Smooth muscle cell (in vitro differentiated cells): Measurements from ENCODE around the gene DONSON. TPM values are rescaled to one million over a fixed set of nuclear protein-coding genes. Genes with fewer than 3 reads are reported as not detected.
"Not testable (repeated sequence)": the region's sequence is repeated elsewhere in the genome, so short reads cannot be mapped to it uniquely, and the experiment has no call there.

Experiments
- DNase-seq: peaks from one replicate; lab custom pipeline; 2025; ENCODE audit not compliant: unreplicated experiment; lab: John Stamatoyannopoulos, UW
- H2AFZ ChIP-seq: fragments of 200-600 bp; sonication (generic); 2 replicates; pipeline ENCODE4 v1.6.0; 2016; ENCODE audit warnings: antibody characterized with exemption, low read depth, mild to moderate bottlenecking
- H3F3A ChIP-seq: fragments of 200-600 bp; sonication (generic); 2 replicates; pipeline ENCODE4 v1.6.0; 2017; ENCODE audit warnings: antibody characterized with exemption, low read depth
- H3K27ac ChIP-seq: fragments of 200-600 bp; sonication (generic); 2 replicates; pipeline ENCODE4 v1.5.1; 2016; ENCODE audit warnings: low read depth, mild to moderate bottlenecking
- H3K27me3 ChIP-seq: fragments of 200-600 bp; sonication (generic); 2 replicates; pipeline ENCODE4 v1.6.1; 2016; ENCODE audit warnings: low read depth, mild to moderate bottlenecking
- H3K36me3 ChIP-seq: fragments of 200-600 bp; sonication (generic); 2 replicates; pipeline ENCODE4 v1.5.1; 2016; ENCODE audit warnings: low read depth
- H3K4me1 ChIP-seq: fragments of 200-600 bp; sonication (generic); 2 replicates; pipeline ENCODE4 v1.5.1; 2016; ENCODE audit warnings: low read depth
- H3K4me2 ChIP-seq: fragments of 200-600 bp; sonication (generic); 2 replicates; pipeline ENCODE4 v1.6.0; 2016; ENCODE audit warnings: mild to moderate bottlenecking
- H3K4me3 ChIP-seq: fragments of 200-600 bp; sonication (generic); 2 replicates; pipeline ENCODE4 v1.5.1; 2016; ENCODE audit warnings: mild to moderate bottlenecking
- H3K79me2 ChIP-seq: fragments of 200-600 bp; sonication (generic); 2 replicates; pipeline ENCODE4 v1.6.0; 2016; ENCODE audit warnings: low read depth, mild to moderate bottlenecking
- H3K9ac ChIP-seq: fragments of 200-600 bp; sonication (generic); 2 replicates; pipeline ENCODE4 v1.6.0; 2016; ENCODE audit warnings: low read depth
- H3K9me3 ChIP-seq: fragments of 200-600 bp; sonication (generic); replicated peaks from 2 replicates; pipeline ENCODE4 v1.5.1; 2016; ENCODE audit warnings: low read depth
- H4K20me1 ChIP-seq: fragments of 200-600 bp; sonication (generic); 2 replicates; pipeline ENCODE4 v1.6.0; 2016; ENCODE audit warnings: low read depth
- CTCF ChIP-seq: fragments of 200-600 bp; sonication (generic); IDR thresholded peaks from 2 replicates; pipeline ENCODE4 v1.5.1; 2017; ENCODE audit warnings: borderline replicate concordance, mild to moderate bottlenecking, antibody characterized with exemption; ENCODE audit not compliant: insufficient read depth, poor library complexity, severe bottlenecking
- WGBS: methylation state at CpG from one replicate; pipeline ENCODE4 v1.1.7; 2016; ENCODE audit warnings: low lambda C conversion rate; 5-methylcytosine and 5-hydroxymethylcytosine counted together
- polyA plus RNA-seq: library from polyadenylated mRNA; unstranded; fragments of >200 nt; fragmentation: Nextera tagmentation; extraction: Ambion mirVana; gene quantifications from 2 replicates; pipeline ENCODE4 v1.2.1, GENCODE V29; 2016
- total RNA-seq: library from RNA; depleted of rRNA; stranded (reverse); fragments of >200 nt; gene quantifications from 2 replicates; pipeline ENCODE4 v1.2.3, GENCODE V29; 2014

Gene DONSON
- total RNA-seq (39.9 and 41.7 TPM in 2 replicates), polyA plus RNA-seq (38.0 and 41.0 TPM in 2 replicates)

DNA sequence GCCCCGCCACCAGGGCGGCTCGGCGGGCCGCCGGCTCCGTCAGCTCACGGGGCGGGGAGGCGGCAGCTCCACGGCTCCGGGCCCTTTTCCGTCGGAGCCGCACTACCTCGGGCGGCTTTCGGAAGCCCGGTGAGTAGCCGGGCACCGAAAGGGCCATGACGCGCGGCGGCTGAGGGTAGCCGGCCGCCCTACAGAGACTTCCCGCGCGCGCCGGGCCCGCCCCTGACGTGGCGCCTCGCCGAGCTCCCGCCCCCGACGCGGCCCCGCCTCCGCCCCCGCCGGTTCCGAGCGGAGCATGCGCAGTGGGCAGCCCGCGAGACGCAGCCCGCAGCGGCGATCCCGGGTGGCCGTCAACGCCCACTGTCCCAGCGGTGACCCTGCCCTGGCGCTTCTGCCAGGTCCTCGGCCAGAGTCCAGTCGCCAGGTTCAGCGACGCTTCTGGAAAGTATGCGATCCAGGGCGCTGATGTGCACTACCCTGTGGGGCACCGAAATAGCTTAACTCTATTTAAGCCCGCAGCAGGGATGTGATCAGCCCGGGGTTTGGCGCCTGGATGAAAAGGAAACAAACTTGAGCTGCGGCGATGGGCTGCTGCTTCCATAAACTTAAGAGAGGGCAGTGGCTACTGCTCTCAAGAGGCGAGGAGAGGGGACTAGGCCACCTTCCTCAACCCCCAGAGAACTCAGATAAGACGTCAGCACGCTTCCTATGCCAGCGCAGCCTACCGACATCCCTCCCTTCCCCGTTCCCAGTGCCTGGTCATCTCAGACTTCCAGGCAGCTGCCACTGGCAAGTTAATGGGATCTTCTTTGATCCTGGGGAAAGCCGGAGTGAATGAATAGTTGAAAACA lies at the start of gene DONSON:
TSS of gene DONSON (minus strand) at position 200 of the 851 bp plus-strand sequence. CDS start at position 157, 43 bp downstream.
- TF ChIP-seq CTCF: peak; percentile 4
- H3K36me3 ChIP-seq: peaks cover 6% of the 10 kb centered on the region
- H3K4me3 ChIP-seq: peak within 1 kb of the TSS; percentile 84
- H3K4me2 ChIP-seq: peak within 1 kb of the TSS; percentile 90
- peak within 1 kb of the TSS; percentile 80 for H3K27ac ChIP-seq
- H4K20me1 ChIP-seq: no peaks in the 10 kb centered on the region
- peaks cover 10% of the 10 kb centered on the region for H3F3A ChIP-seq
- H3K79me2 ChIP-seq: peaks cover 36% of the 10 kb centered on the region
- H3K9me3 ChIP-seq: no peaks in the 10 kb centered on the region
- peak within 1 kb of the TSS; percentile 80 for H2AFZ ChIP-seq
- no peaks in the 10 kb centered on the region for H3K27me3 ChIP-seq
- DNase-seq: peak; percentile 83
- H3K4me1 ChIP-seq: peaks cover 14% of the 10 kb centered on the region
- H3K9ac ChIP-seq: peak within 1 kb of the TSS; percentile 89
- 1% methylated on average over 39 of the region's 78 CpGs for WGBS

DNA sequence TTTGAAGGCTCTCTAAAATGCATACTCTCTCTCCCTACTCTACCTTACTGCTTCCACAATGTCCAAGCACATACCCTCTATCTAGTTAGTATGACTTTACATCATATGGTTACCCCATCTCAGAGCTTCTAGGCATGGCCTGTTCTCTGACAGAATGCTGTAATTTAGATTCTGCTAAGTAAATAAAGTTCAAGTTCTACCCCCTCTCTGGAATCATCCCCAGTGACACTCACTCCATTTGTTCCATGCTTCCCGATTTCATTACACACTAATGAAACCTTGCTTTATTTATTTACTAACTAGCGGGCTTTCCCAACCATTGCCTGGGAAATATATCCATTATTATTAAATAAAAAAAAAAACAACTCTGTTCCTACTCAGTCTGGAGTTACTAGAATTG lies 45.8 kb upstream of the DONSON start:
- no peak overlapping the region for H3K27ac ChIP-seq
- no peaks in the 10 kb centered on the region for H3F3A ChIP-seq
- H4K20me1 ChIP-seq: peaks cover 56% of the 10 kb centered on the region
- H3K27me3 ChIP-seq: no peaks in the 10 kb centered on the region
- no peak for DNase-seq
- H3K4me3 ChIP-seq: no peak overlapping the region
- peaks cover 79% of the 10 kb centered on the region for H3K79me2 ChIP-seq
- no peaks in the 10 kb centered on the region for H3K9me3 ChIP-seq
- WGBS: 100% methylated on average over 2 of the region's 2 CpGs
- H3K4me1 ChIP-seq: no peaks in the 10 kb centered on the region
- H2AFZ ChIP-seq: no peak overlapping the region
- H3K36me3 ChIP-seq: peaks cover 7% of the 10 kb centered on the region
- no peak overlapping the region for H3K4me2 ChIP-seq
- TF ChIP-seq CTCF: no peak
- H3K9ac ChIP-seq: no peak overlapping the region

DNA sequence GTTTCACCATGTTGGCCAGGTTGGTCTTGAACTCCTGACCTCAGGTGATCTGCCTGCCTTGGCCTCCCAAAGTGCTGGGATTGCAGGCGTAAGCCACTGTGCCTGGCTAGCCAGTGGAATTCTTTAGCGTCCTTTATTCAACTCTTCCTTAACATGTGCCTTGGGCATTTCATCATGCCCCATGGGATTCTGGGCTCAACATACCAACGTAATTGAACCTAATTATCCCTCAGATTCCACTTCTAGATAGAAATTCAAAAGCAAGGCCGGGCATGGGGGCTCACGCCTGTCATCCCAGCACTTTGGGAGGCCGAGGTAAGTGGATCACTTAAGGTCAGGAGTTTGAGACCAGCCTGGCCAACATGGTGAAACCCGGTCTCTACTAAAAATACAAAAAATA lies 37.7 kb upstream of the DONSON start:
- H3F3A ChIP-seq, H2AFZ ChIP-seq, H3K9me3 ChIP-seq, H3K4me2 ChIP-seq, H3K27me3 ChIP-seq, H3K9ac ChIP-seq, DNase-seq, H3K27ac ChIP-seq, H3K4me1 ChIP-seq, H3K4me3 ChIP-seq: not testable (repeated sequence)
- peaks cover 40% of the 10 kb centered on the region for H3K79me2 ChIP-seq
- WGBS: 88% methylated on average over 7 of the region's 7 CpGs
- peaks cover 13% of the 10 kb centered on the region for H3K36me3 ChIP-seq
- peaks cover 20% of the 10 kb centered on the region for H4K20me1 ChIP-seq

- Histone ChIP-seq H3K4me3 (no peak overlapping the region), H3F3A (no peaks in the 10 kb centered on the region), H3K9ac (no peak overlapping the region), H3K36me3 (peaks cover 13% of the 10 kb centered on the region), H3K27ac (no peak overlapping the region), H3K79me2 (peaks cover 12% of the 10 kb centered on the region), H3K9me3 (no peaks in the 10 kb centered on the region), H3K4me1 (no peaks in the 10 kb centered on the region), H3K27me3 (no peaks in the 10 kb centered on the region), H4K20me1 (peaks cover 6% of the 10 kb centered on the region), H3K4me2 (no peak overlapping the region), H2AFZ (no peak overlapping the region)
- no peak for TF ChIP-seq CTCF
- no peak for DNase-seq
Measured at GRCh38 chr21:33622253-33622652, 33.8 kb upstream of the DONSON start.
